Peyer's patch (tissue), 4 donors: ENCODE measurements around the gene CSNK2A1.

Experiments used
- CTCF ChIP-seq, 6 experiments: fragments of 450-650 bp in 4 of 6; fragments of 200-600 bp in 2 of 6; sonication (generic) in 1 of 6; IDR thresholded peaks; one replicate each; pipeline ENCODE4 v1.5.1; 2017 to 2019; ENCODE audit warnings: antibody characterized with exemption in 6 of 6, mild to moderate bottlenecking in 3 of 6, moderate library complexity in 1 of 6
- POLR2A ChIP-seq, 2 donors: fragments of 450-650 bp; IDR thresholded peaks; one replicate each; pipeline ENCODE4 v1.5.1; 2017; ENCODE audit warnings: antibody characterized with exemption in 2 of 2, mild to moderate bottlenecking in 2 of 2, moderate library complexity in 2 of 2

GRCh38 chr20:563187-563586 lies 19.6 kb upstream of the CSNK2A1 start:
- TF ChIP-seq CTCF (IDR thresholded peaks at IDR 0.05) = no peak
- TF ChIP-seq POLR2A (IDR thresholded peaks at IDR 0.05) = no peak
